ENCODE results near the gene TRIM4.

GRCh38 chr7:99923200-99923599, 3.9 kb upstream of the TRIM4 start:
- TF ChIP-seq CTCF (IDR thresholded peaks at IDR 0.05) = no peak
- no peak for TF ChIP-seq POLR2A (IDR thresholded peaks at IDR 0.05)
